Measurements from ENCODE around the gene BMI1.

GRCh38 chr10:22338931-22339330 lies 18.0 kb downstream of the BMI1 start:
- no peak for TF ChIP-seq CTCF (IDR thresholded peaks at IDR 0.05; ENCODE audit: poor library complexity)
- TF ChIP-seq EZH2 (IDR thresholded peaks at IDR 0.05; ENCODE audit: borderline replicate concordance): no peak
